Right cardiac atrium (tissue), 5 donors: Measurements from ENCODE around the gene SEMA3A. TPM values are rescaled to one million over a fixed set of nuclear protein-coding genes. Genes with fewer than 3 reads are reported as not detected.

Experiments used
- ATAC-seq, 2 donors: fragments of 200-7000 bp; cut with Tn5 transposase; one replicate each; pipeline versions ENCODE4 v1.8.0 to v1.9.1; 2020; ENCODE audit warnings: moderate library complexity in 2 of 2, mild to moderate bottlenecking in 1 of 2
- DNase-seq, 3 donors: peaks; one replicate each; pipeline ENCODE4 v3.0.0-alpha.2; 2020
- H3K27ac ChIP-seq: one replicate; pipeline ENCODE4 v1.5.1; 2013; ENCODE audit warnings: mild to moderate bottlenecking, low read length, control low read depth, moderate library complexity
- H3K27me3 ChIP-seq: one replicate; pipeline ENCODE4 v1.6.1; 2013; ENCODE audit not compliant: control insufficient read depth, insufficient read depth
- H3K4me1 ChIP-seq: one replicate; pipeline ENCODE4 v1.6.1; 2013; ENCODE audit warnings: low read length; ENCODE audit not compliant: control insufficient read depth, insufficient read depth
- H3K4me3 ChIP-seq: one replicate; pipeline ENCODE4 v1.5.1; 2013; ENCODE audit warnings: low read length, control low read depth
- H3K9me3 ChIP-seq: one replicate; pipeline ENCODE4 v1.6.1; 2013; ENCODE audit warnings: low read length; ENCODE audit not compliant: control insufficient read depth
- WGBS: extraction: QIAGEN DNeasy Blood & Tissue Kit; methylation state at CpG from one replicate; pipeline ENCODE4 v1.1.7; 2013; 5-methylcytosine and 5-hydroxymethylcytosine counted together
- intact Hi-C, 4 donors: fragments of 100-400 bp; cut with DNase I; formaldehyde crosslinking; loops; one replicate each; pipeline versions ENCODE4 v1.11.0 to v1.14.0; 2022 to 2023
- polyA plus RNA-seq: library from polyadenylated mRNA; stranded (reverse); fragments of 200-250 nt; gene quantifications from one replicate; pipeline ENCODE4 v1.2.3, GENCODE V29; 2013
- total RNA-seq, 4 donors: library from RNA; stranded (reverse); fragmentation: NEBNext Ultra II Directional; extraction: Animal tissue kit (Norgen Biotek cat#: 25700); gene quantifications; one replicate each; pipeline ENCODE4 v1.2.1, GENCODE V29; 2021
- donor health status: healthy with polysubstance abuse.
- donor health status: DM: no; HTN: yes; CAD: no.
- donor health status: DM: no; HTN: no; CAD: no.
- donor health status: DM: no; HTN: yes; CAD: no; lungs with severe emphysema.
- donor health status: DM: yes; HTN: yes; CAD: no.

Gene SEMA3A
- total and polyA plus RNA-seq, 5 donors: 1.2 to 22.4 (median 10.0) TPM

GRCh38 chr7:84042110-84042539, 152.5 kb downstream of the SEMA3A start:
- DNase-seq: no peak
- Histone ChIP-seq H3K4me1 (no peaks in the 10 kb centered on the region), H3K27ac (no peak overlapping the region), H3K9me3 (no peaks in the 10 kb centered on the region), H3K27me3 (no peaks in the 10 kb centered on the region), H3K4me3 (no peak overlapping the region)
- peak in 1 of 2 donors; percentile 87 for ATAC-seq
- 62% methylated on average over 7 of the region's 7 CpGs for WGBS
- intact Hi-C loops: no loop called here

DNA sequence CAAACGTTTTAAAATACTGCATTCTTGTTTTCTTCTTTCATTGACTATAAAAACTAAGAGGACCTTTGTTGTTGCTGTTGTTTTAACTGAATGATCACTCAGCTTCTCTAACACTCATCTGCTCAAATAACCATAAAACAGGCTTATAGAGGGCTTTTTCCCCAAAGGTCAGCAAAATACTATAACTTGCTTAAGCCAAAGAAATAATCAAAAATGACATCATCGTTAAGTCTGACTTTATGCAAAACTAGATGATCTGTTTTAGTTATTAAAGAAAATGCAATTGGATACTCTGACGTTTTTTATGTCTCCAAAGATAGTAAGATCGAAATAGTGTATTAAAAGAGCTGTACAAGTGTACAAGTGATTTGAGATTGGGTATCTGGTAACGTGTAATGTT, 152.9 kb downstream of the SEMA3A start:
- Histone ChIP-seq H3K4me3 (no peak overlapping the region), H3K9me3 (no peaks in the 10 kb centered on the region), H3K27me3 (no peaks in the 10 kb centered on the region), H3K4me1 (no peaks in the 10 kb centered on the region), H3K27ac (no peak overlapping the region)
- intact Hi-C loops: no loop called here
- no peak for ATAC-seq
- no peak for DNase-seq
- 79% methylated on average over 5 of the region's 5 CpGs for WGBS

DNA sequence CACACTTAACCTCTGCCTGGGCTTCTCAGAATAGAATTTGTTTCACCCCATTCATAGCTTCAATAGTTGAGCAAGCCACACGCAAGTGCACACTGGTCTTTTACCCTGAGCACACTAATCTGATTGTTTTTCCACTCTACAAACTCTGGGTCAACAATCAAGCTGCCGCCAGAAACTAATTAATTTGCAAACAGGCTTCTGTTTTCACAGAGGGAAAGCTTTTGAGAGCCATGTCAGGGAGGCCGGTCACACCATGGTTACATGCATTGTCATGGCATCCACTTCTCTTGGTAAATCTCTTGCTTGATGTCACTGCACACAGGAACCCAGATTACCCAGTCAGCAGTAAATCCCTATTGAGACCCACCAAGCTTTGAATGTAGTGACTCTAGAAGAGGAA, 154.2 kb downstream of the SEMA3A start:
- intact Hi-C loops: no loop called here
- WGBS: 87% methylated on average over 3 of the region's 3 CpGs
- ATAC-seq: no peak

GRCh38 chr7:84039432-84039831, 155.2 kb downstream of the SEMA3A start:
- Histone ChIP-seq H3K27me3 (no peaks in the 10 kb centered on the region), H3K4me1 (no peaks in the 10 kb centered on the region), H3K27ac (no peak overlapping the region), H3K4me3 (no peak overlapping the region), H3K9me3 (no peaks in the 10 kb centered on the region)
- ATAC-seq: no peak
- no peak for DNase-seq
- intact Hi-C loops: no loop called here

More for the DNA sequence above, 154.2 kb downstream of the SEMA3A start:
- no peaks in the 10 kb centered on the region for H3K27me3 ChIP-seq
- no peak overlapping the region for H3K27ac ChIP-seq
- H3K4me3 ChIP-seq: no peak overlapping the region
- H3K4me1 ChIP-seq: no peaks in the 10 kb centered on the region
- DNase-seq: no peak
- H3K9me3 ChIP-seq: no peaks in the 10 kb centered on the region

GRCh38 chr7:84027678-84028077, 166.9 kb downstream of the SEMA3A start:
- intact Hi-C loops: no loop called here
- ATAC-seq: no peak
- WGBS: 95% methylated on average over 3 of the region's 3 CpGs

GRCh38 chr7:84025332-84025927, 169.2 kb downstream of the SEMA3A start:
- intact Hi-C loops: no loop called here
- H3K9me3 ChIP-seq: no peaks in the 10 kb centered on the region
- no peaks in the 10 kb centered on the region for H3K4me1 ChIP-seq
- H3K27ac ChIP-seq: no peak overlapping the region
- ATAC-seq (peak; percentile 60 to 93), DNase-seq (peak in 1 of 3 donors; percentile 25)
- 34% methylated on average over 3 of the region's 3 CpGs for WGBS
- no peaks in the 10 kb centered on the region for H3K27me3 ChIP-seq
- no peak overlapping the region for H3K4me3 ChIP-seq

More at GRCh38 chr7:84027678-84028077, 166.9 kb downstream of the SEMA3A start:
- Histone ChIP-seq H3K9me3 (no peaks in the 10 kb centered on the region), H3K4me3 (no peak overlapping the region), H3K4me1 (no peaks in the 10 kb centered on the region), H3K27ac (no peak overlapping the region), H3K27me3 (no peaks in the 10 kb centered on the region)
- DNase-seq: no peak

DNA sequence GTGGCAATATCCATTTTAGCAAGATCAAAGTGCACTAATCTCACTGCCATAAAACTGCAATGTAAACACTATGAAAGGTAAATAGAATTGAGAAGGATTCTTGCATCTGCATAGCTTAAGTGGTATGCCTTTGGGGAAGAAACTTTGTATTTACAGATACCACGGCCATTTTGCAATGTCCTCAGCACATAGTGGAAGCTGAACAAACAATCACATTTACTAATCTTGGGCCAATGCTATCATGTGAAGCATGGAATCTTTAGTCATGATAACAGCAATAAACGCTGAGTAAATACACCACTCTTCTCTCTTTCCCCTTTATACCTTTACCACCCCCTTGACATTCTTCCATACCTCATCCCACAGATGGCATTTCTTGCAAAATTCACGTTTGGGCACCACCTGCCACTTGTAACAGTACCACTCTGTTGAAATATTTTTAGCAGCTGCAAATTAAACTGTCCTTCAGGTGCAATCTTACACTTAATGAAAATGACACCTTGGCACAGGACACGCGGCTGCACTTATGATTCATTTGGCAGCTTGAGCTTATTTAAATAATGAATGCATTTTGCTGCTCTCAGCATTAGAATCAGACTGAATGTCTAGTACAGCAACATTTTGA, 171.8 kb downstream of the SEMA3A start:
- H3K4me1 ChIP-seq: no peaks in the 10 kb centered on the region
- no peaks in the 10 kb centered on the region for H3K27me3 ChIP-seq
- intact Hi-C loops: no loop called here
- ATAC-seq (no peak), DNase-seq (peak in 1 of 3 donors; percentile 16)
- WGBS: 61% methylated on average over 5 of the region's 5 CpGs
- H3K9me3 ChIP-seq: no peaks in the 10 kb centered on the region
- no peak overlapping the region for H3K4me3 ChIP-seq
- peak overlapping the region; percentile 26 for H3K27ac ChIP-seq

DNA sequence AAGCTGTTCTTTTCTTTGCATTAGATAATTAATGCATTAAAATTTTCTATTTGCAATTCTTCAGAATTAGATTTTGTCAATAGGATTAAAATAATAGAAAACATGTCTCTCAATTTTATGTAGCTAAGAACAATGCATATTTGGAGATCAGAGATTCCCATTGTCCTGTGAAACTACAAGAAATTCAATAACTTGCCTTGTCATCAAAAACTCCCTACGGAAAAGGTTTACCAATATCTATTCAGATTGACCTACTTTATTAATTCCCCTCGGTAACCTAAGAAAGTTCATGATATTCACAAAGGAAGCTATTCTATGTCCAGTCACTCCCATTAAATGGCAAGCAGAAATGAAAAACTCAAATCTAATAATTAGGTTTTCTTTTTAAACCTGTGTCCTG, 172.6 kb downstream of the SEMA3A start:
- H3K9me3 ChIP-seq: no peaks in the 10 kb centered on the region
- WGBS: 68% methylated on average over 2 of the region's 2 CpGs
- H3K27me3 ChIP-seq: no peaks in the 10 kb centered on the region
- intact Hi-C loops: no loop called here
- no peak overlapping the region for H3K27ac ChIP-seq
- no peak for ATAC-seq
- no peak overlapping the region for H3K4me3 ChIP-seq
- no peak for DNase-seq
- no peaks in the 10 kb centered on the region for H3K4me1 ChIP-seq

DNA sequence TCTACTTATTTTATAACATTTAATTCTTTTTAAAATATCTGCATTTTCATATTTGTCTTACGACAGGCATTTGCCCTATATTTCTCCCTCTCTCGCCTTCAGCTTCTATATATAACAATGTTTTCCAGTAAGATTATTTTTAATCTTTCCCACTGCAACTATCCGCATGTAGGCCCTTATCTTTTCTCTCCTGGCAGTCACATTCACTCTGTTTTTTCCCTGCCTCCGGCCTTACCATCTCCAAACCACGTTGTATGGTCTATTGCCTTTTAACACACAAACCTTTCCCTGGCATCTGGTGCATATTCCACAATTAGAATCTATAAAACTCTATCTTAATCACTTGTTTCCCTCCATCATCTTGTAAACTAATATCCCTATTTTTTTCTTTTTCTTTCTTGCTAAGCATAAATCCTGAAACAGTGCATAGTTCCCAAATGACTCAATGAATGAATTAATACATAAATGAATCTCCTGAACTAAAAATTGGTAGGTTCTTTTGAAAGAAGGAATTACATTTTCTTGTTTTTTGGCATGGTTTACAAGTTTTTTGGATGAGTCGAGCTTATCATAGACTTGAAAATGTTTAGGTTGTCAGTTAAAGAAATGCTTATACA, 173.2 kb downstream of the SEMA3A start:
- no peaks in the 10 kb centered on the region for H3K4me1 ChIP-seq

DNA sequence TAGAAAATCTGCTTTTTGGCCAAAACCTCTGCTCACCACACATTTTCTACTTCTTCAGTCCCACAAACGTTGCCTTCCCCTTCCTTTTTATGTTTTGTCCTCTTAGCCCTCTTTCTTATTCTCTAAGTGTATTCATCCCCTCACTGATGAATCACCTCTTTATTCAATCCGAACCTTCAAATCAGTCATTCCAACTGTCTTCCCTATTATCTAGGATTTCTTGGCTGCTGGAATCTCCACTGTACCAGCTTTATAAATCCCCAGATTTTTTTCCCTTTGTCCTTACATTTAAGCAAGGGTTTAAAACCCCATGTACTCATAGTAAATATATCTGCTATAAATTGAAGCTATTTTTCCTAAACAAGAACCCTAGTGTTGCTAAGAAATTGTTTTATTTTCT, 176.9 kb downstream of the SEMA3A start:
- DNase-seq (no peak), ATAC-seq (no peak)
- Histone ChIP-seq H3K27me3 (no peaks in the 10 kb centered on the region), H3K9me3 (no peaks in the 10 kb centered on the region), H3K4me1 (no peaks in the 10 kb centered on the region), H3K27ac (no peak overlapping the region), H3K4me3 (no peak overlapping the region)
- WGBS: 43% methylated on average over 2 of the region's 2 CpGs
- intact Hi-C loops: no loop called here

More for the DNA sequence above, 173.2 kb downstream of the SEMA3A start:
- WGBS: 41% methylated on average over 6 of the region's 6 CpGs
- intact Hi-C loops: no loop called here
- H3K9me3 ChIP-seq: no peaks in the 10 kb centered on the region
- no peak overlapping the region for H3K4me3 ChIP-seq
- ATAC-seq (peak; percentile 48 to 60), DNase-seq (no peak)
- H3K27ac ChIP-seq: no peak overlapping the region
- H3K27me3 ChIP-seq: no peaks in the 10 kb centered on the region

GRCh38 chr7:84013616-84014240, 180.9 kb downstream of the SEMA3A start:
- Histone ChIP-seq H3K27ac (no peak overlapping the region), H3K27me3 (no peaks in the 10 kb centered on the region), H3K9me3 (no peaks in the 10 kb centered on the region), H3K4me1 (no peaks in the 10 kb centered on the region), H3K4me3 (no peak overlapping the region)
- no peak for ATAC-seq
- 94% methylated on average over 6 of the region's 6 CpGs for WGBS
- no peak for DNase-seq
- intact Hi-C loops: no loop called here
